ENCODE measurements around the gene CHST15. TPM values are rescaled to one million over a fixed set of nuclear protein-coding genes. Genes with fewer than 3 reads are reported as not detected.

The CHST15 gene
- total RNA-seq, 1 donor: 23.9 TPM

DNA sequence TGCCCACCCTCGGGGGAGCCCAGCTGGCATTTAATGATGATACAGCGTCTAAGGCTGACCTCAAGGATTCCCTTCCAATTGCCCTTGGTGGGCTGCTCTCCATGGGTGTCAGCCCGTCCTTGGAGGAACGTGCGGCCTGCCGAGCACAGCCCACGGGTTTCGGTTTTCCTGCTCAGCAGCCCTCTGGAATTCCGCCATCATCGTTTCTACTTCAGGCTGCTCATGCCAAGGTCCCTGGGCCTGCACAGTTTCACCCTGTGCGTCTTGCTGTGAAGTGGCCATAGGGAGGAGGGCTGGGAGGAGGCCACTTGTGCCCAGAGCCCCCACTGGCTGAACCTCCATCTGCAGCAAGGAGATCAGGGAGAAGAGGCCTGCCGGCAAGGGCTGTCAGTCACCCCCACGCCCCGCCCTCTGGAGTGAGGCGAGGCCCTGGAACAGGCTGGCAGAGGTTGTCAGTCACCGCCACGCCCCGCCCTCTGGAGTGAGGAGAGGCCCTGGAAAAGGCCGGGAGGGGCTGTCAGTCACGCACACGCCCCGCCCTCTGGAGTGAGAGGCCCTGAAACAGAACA is 82.8 kb downstream of the CHST15 start:
- H3K4me3 ChIP-seq (ENCODE audit: low read length): no peak overlapping the region
- peaks cover 11% of the 10 kb centered on the region for H3K4me1 ChIP-seq (ENCODE audit: insufficient read depth, low read length)
- no peaks in the 10 kb centered on the region for H3K27me3 ChIP-seq (ENCODE audit: insufficient read depth, low read length)
- no peaks in the 10 kb centered on the region for H3K9me3 ChIP-seq (ENCODE audit: low read depth, low read length)

GRCh38 chr10:124010024-124010423 is 83.4 kb downstream of the CHST15 start:
- H3K4me1 ChIP-seq (ENCODE audit: insufficient read depth, low read length): peaks cover 11% of the 10 kb centered on the region
- no peaks in the 10 kb centered on the region for H3K9me3 ChIP-seq (ENCODE audit: low read depth, low read length)
- no peak overlapping the region for H3K4me3 ChIP-seq (ENCODE audit: low read length)
- no peaks in the 10 kb centered on the region for H3K27me3 ChIP-seq (ENCODE audit: insufficient read depth, low read length)

DNA sequence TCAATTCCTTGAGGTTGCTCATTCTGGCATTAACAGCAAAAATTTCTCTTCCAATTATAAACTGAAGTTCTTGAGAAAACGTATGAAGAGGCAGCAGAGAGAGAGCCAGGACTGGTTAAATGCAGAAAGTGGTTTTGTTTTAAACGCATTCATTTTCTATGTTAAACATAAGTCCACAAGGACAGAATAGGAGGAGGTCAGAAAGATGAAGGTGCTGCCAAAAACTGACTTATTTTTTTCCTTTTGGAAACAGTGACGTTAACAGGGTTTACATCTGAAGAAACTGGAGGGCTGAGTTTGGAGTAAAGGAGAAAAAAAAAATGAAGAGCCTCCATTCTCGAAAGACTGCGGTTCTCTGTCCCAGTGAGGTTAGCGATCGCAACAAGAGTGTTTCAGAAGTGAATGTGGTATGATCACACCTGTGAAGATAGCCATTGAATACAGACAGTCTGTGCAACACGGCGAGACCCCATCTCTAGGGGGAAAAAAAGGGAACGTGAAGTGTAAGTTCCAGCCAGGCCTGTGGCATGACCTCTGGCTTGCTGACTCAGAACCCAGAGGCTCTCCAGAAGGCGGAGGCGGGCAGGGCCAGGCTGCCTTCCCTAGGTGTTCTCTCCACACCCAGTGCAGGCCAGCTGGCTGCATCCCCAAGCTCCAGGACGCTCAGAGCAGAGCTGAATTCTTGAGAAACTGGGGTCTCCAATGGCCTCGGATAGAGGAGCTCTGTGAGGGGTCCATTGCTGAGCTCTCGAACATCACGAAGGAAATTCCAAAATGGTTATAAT is 84.0 kb downstream of the CHST15 start:
- H3K27me3 ChIP-seq (ENCODE audit: insufficient read depth, low read length): no peaks in the 10 kb centered on the region
- no peak overlapping the region for H3K4me3 ChIP-seq (ENCODE audit: low read length)
- peaks cover 7% of the 10 kb centered on the region for H3K4me1 ChIP-seq (ENCODE audit: insufficient read depth, low read length)
- H3K9me3 ChIP-seq (ENCODE audit: low read depth, low read length): no peaks in the 10 kb centered on the region

DNA sequence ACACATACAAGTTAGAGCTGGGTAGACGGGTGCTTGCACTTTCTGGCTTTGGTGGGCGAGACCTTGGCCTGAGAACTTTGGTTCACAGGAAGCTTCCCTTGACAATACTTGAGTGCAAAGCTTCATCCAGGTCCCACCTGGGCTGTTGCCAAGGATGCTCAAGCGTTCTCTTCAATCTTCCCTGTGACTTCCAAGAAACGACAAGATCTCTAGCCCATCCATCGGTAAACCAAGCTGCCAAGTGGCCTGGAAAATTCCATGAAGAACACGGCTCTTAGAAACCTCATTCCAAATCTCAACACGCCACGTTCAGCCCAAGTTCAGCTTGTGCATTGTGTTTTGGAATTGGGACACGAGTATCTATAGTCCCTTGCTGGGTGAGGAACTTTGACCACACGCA is 84.7 kb downstream of the CHST15 start:
- no peak overlapping the region for H3K4me3 ChIP-seq (ENCODE audit: low read length)
- H3K4me1 ChIP-seq (ENCODE audit: insufficient read depth, low read length): no peaks in the 10 kb centered on the region
- H3K9me3 ChIP-seq (ENCODE audit: low read depth, low read length): no peaks in the 10 kb centered on the region
- no peaks in the 10 kb centered on the region for H3K27me3 ChIP-seq (ENCODE audit: insufficient read depth, low read length)

DNA sequence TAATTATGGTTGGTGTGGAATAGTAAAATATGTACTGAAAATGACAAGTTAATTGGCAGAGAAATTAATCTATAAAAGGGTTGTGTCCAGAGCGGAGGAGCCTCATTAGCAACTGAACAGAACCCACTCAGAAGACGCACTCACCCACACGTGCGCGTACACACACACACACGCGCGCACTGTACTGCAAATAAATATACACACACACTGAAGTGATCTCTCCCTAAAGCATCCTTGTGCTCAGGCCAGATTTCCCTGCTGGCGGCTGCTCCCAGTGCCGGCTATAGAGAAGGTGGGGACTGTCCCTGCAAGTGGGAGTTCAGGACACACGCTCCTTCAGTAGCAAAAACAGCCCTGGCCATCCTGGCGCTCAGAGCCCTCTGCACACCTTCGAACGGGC is 85.2 kb downstream of the CHST15 start:
- H3K9me3 ChIP-seq (ENCODE audit: low read depth, low read length): no peaks in the 10 kb centered on the region
- no peak overlapping the region for H3K4me3 ChIP-seq (ENCODE audit: low read length)
- H3K27me3 ChIP-seq (ENCODE audit: insufficient read depth, low read length): no peaks in the 10 kb centered on the region
- no peaks in the 10 kb centered on the region for H3K4me1 ChIP-seq (ENCODE audit: insufficient read depth, low read length)

GRCh38 chr10:124007773-124008145 is 85.6 kb downstream of the CHST15 start:
- Histone ChIP-seq H3K9me3 (ENCODE audit: low read depth, low read length) (no peaks in the 10 kb centered on the region), H3K27me3 (ENCODE audit: insufficient read depth, low read length) (no peaks in the 10 kb centered on the region), H3K4me1 (ENCODE audit: insufficient read depth, low read length) (no peaks in the 10 kb centered on the region)

DNA sequence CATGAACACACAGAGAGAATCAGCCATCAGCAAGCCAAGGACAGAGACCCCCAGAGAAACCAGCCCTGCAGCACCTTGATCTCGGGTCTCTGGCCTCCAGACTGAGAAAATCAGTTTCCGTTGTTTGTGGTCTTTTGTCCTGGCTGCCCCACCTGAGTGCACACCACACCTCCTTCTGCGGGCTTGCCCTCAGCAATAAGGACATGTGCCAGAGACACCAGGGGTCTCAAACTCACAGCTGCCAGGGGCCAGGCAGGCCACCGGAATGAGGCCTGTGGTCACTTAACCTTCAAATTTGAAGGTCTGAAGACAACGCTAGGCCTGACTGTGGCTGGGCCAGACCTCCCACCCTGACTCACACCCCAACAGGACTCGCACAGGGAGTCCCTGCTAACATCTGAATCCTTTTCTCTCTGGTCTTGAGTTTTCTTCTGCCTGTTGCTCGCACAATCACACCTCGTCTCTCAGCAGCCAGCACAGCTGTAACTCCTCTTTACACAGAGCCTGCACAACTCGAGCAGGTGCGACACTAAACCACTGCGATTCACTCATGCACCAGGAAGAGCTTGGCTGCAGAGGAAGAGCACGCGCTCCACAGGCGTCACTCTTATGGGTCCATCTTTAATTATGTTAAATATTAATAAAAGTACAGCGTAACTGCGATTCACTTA is 86.2 kb downstream of the CHST15 start:
- H3K4me3 ChIP-seq (ENCODE audit: low read length): no peak overlapping the region
- H3K4me1 ChIP-seq (ENCODE audit: insufficient read depth, low read length): no peaks in the 10 kb centered on the region
- no peaks in the 10 kb centered on the region for H3K27me3 ChIP-seq (ENCODE audit: insufficient read depth, low read length)
- H3K9me3 ChIP-seq (ENCODE audit: low read depth, low read length): no peaks in the 10 kb centered on the region

More at GRCh38 chr10:124007773-124008145, 85.6 kb downstream of the CHST15 start:
- no peak overlapping the region for H3K4me3 ChIP-seq (ENCODE audit: low read length)

GRCh38 chr10:124006526-124006925 is 86.9 kb downstream of the CHST15 start:
- H3K4me1 ChIP-seq (ENCODE audit: insufficient read depth, low read length): peaks cover 3% of the 10 kb centered on the region
- no peaks in the 10 kb centered on the region for H3K27me3 ChIP-seq (ENCODE audit: insufficient read depth, low read length)
- no peaks in the 10 kb centered on the region for H3K9me3 ChIP-seq (ENCODE audit: low read depth, low read length)
- no peak overlapping the region for H3K4me3 ChIP-seq (ENCODE audit: low read length)

- Histone ChIP-seq H3K4me3 (ENCODE audit: low read length) (no peak overlapping the region), H3K27me3 (ENCODE audit: insufficient read depth, low read length) (no peaks in the 10 kb centered on the region), H3K4me1 (ENCODE audit: insufficient read depth, low read length) (peaks cover 9% of the 10 kb centered on the region), H3K9me3 (ENCODE audit: low read depth, low read length) (no peaks in the 10 kb centered on the region)
Observed at GRCh38 chr10:124005991-124006392, 87.4 kb downstream of the CHST15 start.

GRCh38 chr10:124005091-124005490 is 88.3 kb downstream of the CHST15 start:
- Histone ChIP-seq H3K4me3 (ENCODE audit: low read length) (no peak overlapping the region), H3K9me3 (ENCODE audit: low read depth, low read length) (no peaks in the 10 kb centered on the region), H3K4me1 (ENCODE audit: insufficient read depth, low read length) (peaks cover 18% of the 10 kb centered on the region), H3K27me3 (ENCODE audit: insufficient read depth, low read length) (no peaks in the 10 kb centered on the region)

DNA sequence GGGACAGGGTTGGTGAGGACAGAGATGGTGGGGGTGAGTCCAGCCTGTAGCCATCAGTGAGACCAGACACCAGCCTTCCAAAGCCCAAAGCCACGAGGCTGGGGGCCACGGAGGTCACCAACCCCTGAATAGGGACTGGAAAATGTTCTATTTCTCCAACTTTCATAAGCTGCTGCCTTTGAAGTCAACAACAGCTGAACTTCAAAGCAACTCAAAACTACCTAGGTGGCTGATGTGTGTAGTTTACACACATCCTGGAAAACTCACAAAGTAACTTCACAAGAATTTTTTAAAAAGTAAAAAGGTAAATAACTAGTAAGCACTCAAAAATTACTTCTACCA is 88.8 kb downstream of the CHST15 start:
- Histone ChIP-seq H3K4me3 (ENCODE audit: low read length) (no peak overlapping the region), H3K4me1 (ENCODE audit: insufficient read depth, low read length) (peaks cover 19% of the 10 kb centered on the region), H3K27me3 (ENCODE audit: insufficient read depth, low read length) (no peaks in the 10 kb centered on the region), H3K9me3 (ENCODE audit: low read depth, low read length) (no peaks in the 10 kb centered on the region)

DNA sequence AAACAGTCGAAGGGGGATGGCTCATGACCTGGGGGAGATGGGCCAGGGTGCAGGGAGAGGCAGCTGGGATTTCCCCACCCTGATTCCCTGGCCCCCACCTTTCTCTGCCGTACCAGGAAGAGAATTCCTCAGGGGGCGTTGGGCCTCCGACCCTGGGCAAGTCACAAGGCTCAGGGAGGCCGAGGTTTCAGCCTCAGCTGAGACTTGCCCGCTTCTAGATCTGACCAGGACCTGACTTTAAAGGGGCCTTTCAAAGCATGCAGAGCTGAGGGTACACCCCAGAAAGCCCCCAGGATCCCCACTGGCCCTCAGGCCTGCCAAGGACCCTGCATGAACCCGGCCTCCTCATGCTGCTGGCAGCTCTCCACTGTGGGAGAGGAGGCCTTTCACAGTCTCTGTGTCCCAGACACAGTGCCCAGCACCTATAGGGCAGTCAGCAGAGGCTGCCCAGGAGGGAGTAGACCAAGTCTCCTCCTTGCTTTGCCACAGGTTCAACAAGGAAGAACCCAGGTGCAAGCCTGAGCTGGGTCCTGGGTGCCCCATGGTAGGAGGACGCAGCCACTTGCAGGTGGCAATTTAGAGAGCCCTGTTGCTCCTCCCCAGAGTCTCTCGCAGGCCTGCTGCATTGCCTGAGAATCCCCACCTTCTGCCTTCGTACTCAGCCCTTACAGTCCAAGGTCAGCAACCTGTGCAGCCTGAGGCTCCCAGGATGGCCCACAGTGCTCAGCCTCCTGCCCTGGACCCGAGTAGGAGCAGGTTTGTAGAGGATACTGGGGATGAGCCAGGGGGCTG is 89.3 kb downstream of the CHST15 start:
- Histone ChIP-seq H3K27me3 (ENCODE audit: insufficient read depth, low read length) (no peaks in the 10 kb centered on the region), H3K4me1 (ENCODE audit: insufficient read depth, low read length) (peaks cover 24% of the 10 kb centered on the region), H3K4me3 (ENCODE audit: low read length) (no peak overlapping the region), H3K9me3 (ENCODE audit: low read depth, low read length) (no peaks in the 10 kb centered on the region)

DNA sequence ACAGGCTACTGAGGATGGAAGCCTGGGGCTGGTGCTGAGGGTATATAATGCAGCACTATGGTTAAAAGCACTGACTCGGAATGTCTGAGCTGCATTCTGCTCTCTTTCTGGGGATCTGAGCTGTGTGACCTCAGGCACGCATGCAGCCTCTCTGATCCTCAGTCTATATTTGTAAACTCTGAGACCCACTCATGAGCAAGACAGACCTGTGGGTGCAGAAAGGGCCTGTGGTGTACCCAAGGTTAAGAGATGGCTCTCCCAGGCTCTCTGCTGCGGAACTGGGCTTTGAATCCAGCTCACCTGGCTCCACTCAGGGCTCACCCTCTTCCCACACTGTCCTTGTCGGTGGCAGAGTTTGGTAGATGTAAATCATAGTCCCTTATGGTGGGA is 89.9 kb downstream of the CHST15 start:
- Histone ChIP-seq H3K4me1 (ENCODE audit: insufficient read depth, low read length) (peaks cover 30% of the 10 kb centered on the region), H3K27me3 (ENCODE audit: insufficient read depth, low read length) (no peaks in the 10 kb centered on the region), H3K4me3 (ENCODE audit: low read length) (no peak overlapping the region), H3K9me3 (ENCODE audit: low read depth, low read length) (no peaks in the 10 kb centered on the region)

- H3K27me3 ChIP-seq (ENCODE audit: insufficient read depth, low read length): no peaks in the 10 kb centered on the region
- no peak overlapping the region for H3K4me3 ChIP-seq (ENCODE audit: low read length)
- H3K4me1 ChIP-seq (ENCODE audit: insufficient read depth, low read length): peaks cover 34% of the 10 kb centered on the region
- H3K9me3 ChIP-seq (ENCODE audit: low read depth, low read length): no peaks in the 10 kb centered on the region
Observed at GRCh38 chr10:124003070-124003419, 90.4 kb downstream of the CHST15 start.

GRCh38 chr10:124002391-124003069 is 90.9 kb downstream of the CHST15 start:
- Histone ChIP-seq H3K9me3 (ENCODE audit: low read depth, low read length) (no peaks in the 10 kb centered on the region), H3K27me3 (ENCODE audit: insufficient read depth, low read length) (no peaks in the 10 kb centered on the region), H3K4me3 (ENCODE audit: low read length) (no peak overlapping the region), H3K4me1 (ENCODE audit: insufficient read depth, low read length) (peaks cover 39% of the 10 kb centered on the region)

Measured in mononuclear cell (primary cell).